ENCODE data around the gene HIC1. TPM values are rescaled to one million over a fixed set of nuclear protein-coding genes. Genes with fewer than 3 reads are reported as not detected.

HIC1 gene
- total RNA-seq, 1 experiment from 2014 or later = 0.84 TPM

- no peaks in the 10 kb centered on the region for H3K9me3 ChIP-seq (ENCODE audit: low read depth, low read length, poor library complexity, severe bottlenecking)
- no TSS peak for BruUV-seq (replicated peaks)
- ChIA-PET POLR2A (ENCODE audit: low non-redundant PET) (no interaction called here), CTCF (no interaction called here)
- intact Hi-C loops (cut with micrococcal nuclease; ENCODE audit: unreplicated experiment) = no loop called here
- H3K4me3 ChIP-seq (ENCODE audit: low read depth, low read length, poor library complexity, severe bottlenecking) = no peak overlapping the region
- peaks cover 53% of the 10 kb centered on the region for H3K4me1 ChIP-seq (ENCODE audit: insufficient read depth, low read length, poor library complexity, severe bottlenecking)
- no peaks in the 10 kb centered on the region for H3K36me3 ChIP-seq (ENCODE audit: insufficient read depth, low read length, poor library complexity, severe bottlenecking)
- H3K27ac ChIP-seq (ENCODE audit: low read depth, low read length, poor library complexity, severe bottlenecking) = no peak overlapping the region
- TF ChIP-seq EZH2 (IDR thresholded peaks at IDR 0.05; ENCODE audit: borderline replicate concordance, low read depth, low read length, poor library complexity, severe bottlenecking) = no peak
- TF ChIP-seq CTCF (conservative IDR thresholded peaks at IDR 0.05; ENCODE audit: low read depth, low read length) = no peak
- no peak for DNase-seq (ENCODE audit: low spot score)
- H3K27me3 ChIP-seq (replicated peaks; ENCODE audit: insufficient read depth, low read depth, low read length, poor library complexity) = no peaks in the 10 kb centered on the region
These were observed 50.8 kb downstream of the HIC1 start for GRCh38 chr17:2105663-2106062.

GRCh38 chr17:2106308-2106955, 51.5 kb downstream of the HIC1 start:
- BruUV-seq (replicated peaks) = no TSS peak
- Histone ChIP-seq H3K4me1 (ENCODE audit: insufficient read depth, low read length, poor library complexity, severe bottlenecking) (peaks cover 53% of the 10 kb centered on the region), H3K9me3 (ENCODE audit: low read depth, low read length, poor library complexity, severe bottlenecking) (no peaks in the 10 kb centered on the region), H3K36me3 (ENCODE audit: insufficient read depth, low read length, poor library complexity, severe bottlenecking) (no peaks in the 10 kb centered on the region), H3K4me3 (ENCODE audit: low read depth, low read length, poor library complexity, severe bottlenecking) (no peak overlapping the region), H3K27ac (ENCODE audit: low read depth, low read length, poor library complexity, severe bottlenecking) (no peak overlapping the region), H3K27me3 (replicated peaks; ENCODE audit: insufficient read depth, low read depth, low read length, poor library complexity) (no peaks in the 10 kb centered on the region)
- intact Hi-C loops (cut with micrococcal nuclease; ENCODE audit: unreplicated experiment) = no loop called here
- POLR2A ChIA-PET (ENCODE audit: low non-redundant PET) = no interaction called here
- CTCF ChIA-PET = no interaction called here
- DNase-seq (ENCODE audit: low spot score) = no peak
- TF ChIP-seq EZH2 (IDR thresholded peaks at IDR 0.05; ENCODE audit: borderline replicate concordance, low read depth, low read length, poor library complexity, severe bottlenecking) (no peak), CTCF (conservative IDR thresholded peaks at IDR 0.05; ENCODE audit: low read depth, low read length) (no peak)

GRCh38 chr17:2107050-2107449, 52.1 kb downstream of the HIC1 start:
- BruUV-seq (replicated peaks) = no TSS peak
- H3K4me1 ChIP-seq (ENCODE audit: insufficient read depth, low read length, poor library complexity, severe bottlenecking) = peaks cover 53% of the 10 kb centered on the region
- H3K9me3 ChIP-seq (ENCODE audit: low read depth, low read length, poor library complexity, severe bottlenecking) = no peaks in the 10 kb centered on the region
- no peaks in the 10 kb centered on the region for H3K36me3 ChIP-seq (ENCODE audit: insufficient read depth, low read length, poor library complexity, severe bottlenecking)
- CTCF ChIA-PET = no interaction called here
- H3K27me3 ChIP-seq (replicated peaks; ENCODE audit: insufficient read depth, low read depth, low read length, poor library complexity) = no peaks in the 10 kb centered on the region
- H3K27ac ChIP-seq (ENCODE audit: low read depth, low read length, poor library complexity, severe bottlenecking) = peak overlapping the region; percentile 54
- no peak for DNase-seq (ENCODE audit: low spot score)
- no peak overlapping the region for H3K4me3 ChIP-seq (ENCODE audit: low read depth, low read length, poor library complexity, severe bottlenecking)
- intact Hi-C loops (cut with micrococcal nuclease; ENCODE audit: unreplicated experiment) = no loop called here
- POLR2A ChIA-PET (ENCODE audit: low non-redundant PET) = interaction anchor here (1.4 kb wide), 1 partner anchor 32 kb away, joined by 7 read pairs; no protein-coding TSS in a partner anchor
- TF ChIP-seq EZH2 (IDR thresholded peaks at IDR 0.05; ENCODE audit: borderline replicate concordance, low read depth, low read length, poor library complexity, severe bottlenecking) (no peak), CTCF (conservative IDR thresholded peaks at IDR 0.05; ENCODE audit: low read depth, low read length) (no peak)
